Prostate gland (tissue), 2 donors: ENCODE measurements around the gene TCF15. TPM values are rescaled to one million over a fixed set of nuclear protein-coding genes. Genes with fewer than 3 reads are reported as not detected.
"Not testable (repeated sequence)": the region's sequence is repeated elsewhere in the genome, so short reads cannot be mapped to it uniquely, and the experiment has no call there.

ENCODE experiments used
- DNase-seq: peaks from one replicate; pipeline ENCODE4 v3.0.0-alpha.2; 2019; ENCODE audit warnings: low spot score
- H3K27ac ChIP-seq, 2 donors: fragments of 200-600 bp; sonication (generic); 2 replicates each; pipeline ENCODE4 v1.5.1; 2017 to 2019
- H3K27me3 ChIP-seq: fragments of 200-600 bp; sonication (generic); replicated peaks from 2 replicates; pipeline ENCODE4 v1.5.1; 2019; ENCODE audit not compliant: insufficient read depth
- H3K36me3 ChIP-seq, 2 donors: fragments of 200-600 bp; sonication (generic); 1 replicate in 1 of 2; 2 replicates in 1 of 2; pipeline versions ENCODE4 v1.5.1 to v1.8.1; 2017 to 2019
- H3K4me1 ChIP-seq: fragments of 200-600 bp; sonication (generic); replicated peaks from 2 replicates; pipeline ENCODE4 v1.5.1; 2019
- H3K4me3 ChIP-seq, 2 donors: fragments of 200-600 bp; sonication (generic); 2 replicates each; pipeline ENCODE4 v1.5.1; 2017 to 2019
- H3K9me3 ChIP-seq: fragments of 200-600 bp; sonication (generic); 2 replicates; pipeline ENCODE4 v1.5.1; 2017
- CTCF ChIP-seq, 4 experiments: fragments of 200-600 bp in 2 of 4; fragments of 450-650 bp in 2 of 4; sonication (generic) in 2 of 4; IDR thresholded peaks; 1 replicate in 3 of 4; 2 replicates in 1 of 4; pipeline ENCODE4 v1.5.1; 2016 to 2019; ENCODE audit warnings: antibody characterized with exemption in 4 of 4, mild to moderate bottlenecking in 2 of 4, moderate library complexity in 2 of 4
- POLR2A ChIP-seq: fragments of 450-650 bp; IDR thresholded peaks from one replicate; pipeline ENCODE4 v1.6.1; 2016; ENCODE audit warnings: antibody characterized with exemption, mild to moderate bottlenecking
- POLR2AphosphoS5 ChIP-seq: sonication (generic); formaldehyde crosslinking; IDR thresholded peaks from one replicate; pipeline ENCODE4 v1.6.1; 2017; ENCODE audit warnings: antibody characterized with exemption
- WGBS: methylation state at CpG from one replicate; pipeline ENCODE4 v1.1.5; 2018; 5-methylcytosine and 5-hydroxymethylcytosine counted together
- intact Hi-C: fragments of 100-400 bp; cut with DNase I; formaldehyde crosslinking; loops from one replicate; pipeline ENCODE4 v1.14.2; 2022
- total RNA-seq, 2 donors: library from RNA; depleted of rRNA; stranded (reverse); fragments of >200 nt; gene quantifications; one replicate each; pipeline ENCODE4 v1.1.0, GENCODE V29; 2016

The TCF15 gene
- total RNA-seq, 2 donors from 2014 or later, result 0.55 to 0.68 TPM

DNA sequence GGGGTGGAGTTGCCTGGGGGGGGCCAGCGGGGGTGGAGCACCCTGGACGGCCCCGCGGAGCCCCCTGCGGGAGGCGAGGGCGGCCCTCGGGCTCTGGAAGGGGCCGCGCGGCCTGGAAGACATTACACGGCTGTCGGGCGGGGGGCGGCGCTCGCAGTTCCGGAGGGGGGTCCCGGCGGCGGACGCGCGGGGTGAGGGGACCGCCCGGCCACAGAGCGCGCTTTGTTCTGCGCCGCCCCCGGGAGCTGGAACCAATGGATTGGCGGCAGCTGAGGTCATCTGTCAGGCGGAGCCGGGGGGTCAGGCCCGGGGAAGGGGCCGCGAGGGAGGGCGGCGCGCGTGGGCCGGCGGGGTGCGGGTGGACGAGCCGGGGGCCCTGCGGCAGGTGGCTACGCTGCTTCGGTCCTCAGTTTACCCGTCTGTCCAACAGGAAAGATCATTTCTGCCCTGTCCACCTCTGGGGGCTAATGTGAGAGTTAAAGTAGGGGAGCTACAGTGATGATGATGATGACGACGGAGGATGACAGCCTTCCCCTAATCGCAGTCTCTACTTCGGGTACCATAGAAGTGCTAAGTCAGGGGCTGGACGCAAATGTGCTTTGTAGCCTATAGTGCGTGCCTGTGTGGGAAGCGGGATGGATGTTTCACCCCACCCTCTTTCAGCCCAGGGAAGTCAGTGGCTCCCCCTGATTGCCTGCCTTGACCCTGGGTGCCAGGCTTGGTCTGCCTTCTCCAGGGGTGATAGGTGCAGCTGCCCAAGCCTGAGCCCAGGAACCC, 32.5 kb upstream of the TCF15 start:
- Histone ChIP-seq H3K4me3 (peak overlapping the region; percentile 31 to 38), H3K36me3 (peaks cover 1 to 4% of the 10 kb centered on the region in 2 donors), H3K4me1 (no peaks in the 10 kb centered on the region), H3K9me3 (no peaks in the 10 kb centered on the region), H3K27me3 (no peaks in the 10 kb centered on the region), H3K27ac (no peak overlapping the region)
- 7% methylated on average over 50 of the region's 57 CpGs for WGBS
- TF ChIP-seq CTCF (IDR thresholded peaks at IDR 0.05) (no peak), POLR2AphosphoS5 (no peak), POLR2A (no peak)
- intact Hi-C loops, result no loop called here
- DNase-seq, result no peak

- no CpG with 5 or more reads among the region's 13 CpGs for WGBS
- peak overlapping the region; percentile 31 to 38 for H3K4me3 ChIP-seq
- intact Hi-C loops, H3K27me3 ChIP-seq, H3K4me1 ChIP-seq, DNase-seq, H3K27ac ChIP-seq, H3K9me3 ChIP-seq, H3K36me3 ChIP-seq: not testable (repeated sequence)
Measured at GRCh38 chr20:642013-642397, 31.9 kb upstream of the TCF15 start.

DNA sequence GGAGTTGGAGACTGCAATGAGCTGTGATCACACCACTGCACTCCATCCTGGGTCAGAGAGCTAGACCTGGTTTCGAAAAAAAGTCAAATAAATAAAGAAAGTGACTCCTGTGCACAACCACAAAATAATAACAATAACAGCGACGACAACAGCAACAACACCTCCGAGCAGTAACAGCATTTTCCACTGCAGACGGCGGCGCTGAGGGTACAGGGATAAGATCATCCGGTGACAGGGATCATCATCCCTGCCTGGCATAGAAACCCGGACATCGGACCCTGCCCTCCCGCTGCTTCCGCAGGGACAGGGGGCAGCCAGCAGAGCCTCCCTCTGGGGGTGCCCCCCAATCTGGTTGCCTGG, 31.4 kb upstream of the TCF15 start:
- Histone ChIP-seq H3K27me3 (no peaks in the 10 kb centered on the region), H3K9me3 (no peaks in the 10 kb centered on the region), H3K4me1 (no peaks in the 10 kb centered on the region), H3K36me3 (no peaks in the 10 kb centered on the region), H3K27ac (no peak overlapping the region), H3K4me3 (no peak overlapping the region)
- WGBS, result 27% methylated on average over 12 of the region's 12 CpGs
- intact Hi-C loops, result no loop called here
- TF ChIP-seq POLR2A (no peak), CTCF (IDR thresholded peaks at IDR 0.05) (no peak), POLR2AphosphoS5 (no peak)
- DNase-seq, result no peak

GRCh38 chr20:640674-641515, 30.8 kb upstream of the TCF15 start:
- intact Hi-C loops, result no loop called here
- no peaks in the 10 kb centered on the region for H3K36me3 ChIP-seq
- TF ChIP-seq CTCF (IDR thresholded peaks at IDR 0.05), result no peak
- no peak for TF ChIP-seq POLR2AphosphoS5
- no peak for TF ChIP-seq POLR2A
- 52% methylated on average over 11 of the region's 11 CpGs for WGBS
- no peak overlapping the region for H3K4me3 ChIP-seq
- DNase-seq, result no peak
- no peaks in the 10 kb centered on the region for H3K4me1 ChIP-seq
- no peak overlapping the region for H3K27ac ChIP-seq
- H3K27me3 ChIP-seq, result no peaks in the 10 kb centered on the region
- no peaks in the 10 kb centered on the region for H3K9me3 ChIP-seq

GRCh38 chr20:638579-638978, 28.5 kb upstream of the TCF15 start:
- Histone ChIP-seq H3K27me3 (no peaks in the 10 kb centered on the region), H3K9me3 (no peaks in the 10 kb centered on the region)
- WGBS, result 86% methylated on average over 1 of the region's 1 CpG

More at GRCh38 chr20:638579-638978, 28.5 kb upstream of the TCF15 start:
- Histone ChIP-seq H3K4me3 (no peak overlapping the region), H3K36me3 (no peaks in the 10 kb centered on the region), H3K27ac (no peak overlapping the region), H3K4me1 (no peaks in the 10 kb centered on the region)
- intact Hi-C loops, result no loop called here
- TF ChIP-seq POLR2A, result no peak
- TF ChIP-seq POLR2AphosphoS5, result no peak
- TF ChIP-seq CTCF (IDR thresholded peaks at IDR 0.05), result no peak
- DNase-seq, result no peak
